GM21360 (cell line): ENCODE results near the gene CDK6.

Experiments used
- ATAC-seq: cut with Tn5 transposase; IDR thresholded peaks from one replicate; pipeline ENCODE4 v1.9.1; 2021; ENCODE audit warnings: mild to moderate bottlenecking, moderate library complexity; ENCODE audit not compliant: unreplicated experiment

CDK6 gene

GRCh38 chr7:92714767-92715166 is 121.6 kb downstream of the CDK6 start:
- no peak for ATAC-seq

GRCh38 chr7:92714280-92714679 is 122.1 kb downstream of the CDK6 start:
- no peak for ATAC-seq

DNA sequence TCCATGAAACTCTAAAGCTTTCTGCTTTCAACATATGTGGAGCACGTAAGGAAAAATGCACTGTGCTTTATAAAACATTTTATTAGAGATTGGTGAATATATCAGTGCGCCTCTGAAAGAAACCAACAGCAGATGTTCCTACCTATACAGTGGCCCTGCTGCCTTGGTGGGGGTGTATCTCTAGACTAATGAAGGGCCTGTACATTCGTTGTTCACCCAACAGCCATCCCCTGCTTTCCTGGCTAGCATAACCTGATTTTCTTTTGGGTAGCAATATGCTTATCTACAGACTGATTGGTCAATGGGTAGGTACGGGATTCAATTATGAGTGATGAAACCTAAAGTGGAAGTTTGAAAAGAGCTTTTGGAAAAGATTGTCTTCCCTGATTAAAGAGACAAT is 126.5 kb downstream of the CDK6 start:
- ATAC-seq, result no peak

- ATAC-seq, result no peak
Observed at GRCh38 chr7:92709150-92709549, 127.2 kb downstream of the CDK6 start.

GRCh38 chr7:92708111-92709042 is 128.0 kb downstream of the CDK6 start:
- ATAC-seq, result no peak

- no peak for ATAC-seq
Observed at GRCh38 chr7:92707435-92707834, 128.9 kb downstream of the CDK6 start.

DNA sequence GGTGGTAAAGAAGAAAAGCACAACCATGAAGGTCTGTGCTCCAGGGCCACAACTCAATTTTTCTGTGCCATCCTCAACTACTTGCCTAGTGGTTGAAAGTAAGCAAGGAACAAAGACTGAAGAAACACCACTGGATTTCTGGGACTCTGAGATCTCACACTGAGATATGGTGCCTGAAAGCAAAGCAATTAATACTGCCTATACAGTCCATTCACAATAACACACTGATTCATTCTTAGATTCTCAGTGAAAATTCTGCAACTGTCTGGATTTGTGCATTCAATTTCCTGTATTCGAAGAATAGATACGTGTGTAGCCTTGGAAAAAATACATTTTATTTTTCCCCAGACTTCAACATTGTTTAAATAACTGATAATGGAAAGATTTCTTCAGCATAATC is 129.8 kb downstream of the CDK6 start:
- no peak for ATAC-seq

GRCh38 chr7:92705831-92706230 is 130.5 kb downstream of the CDK6 start:
- ATAC-seq, result no peak

- no peak for ATAC-seq
Observed at GRCh38 chr7:92704858-92705257, 131.5 kb downstream of the CDK6 start.

DNA sequence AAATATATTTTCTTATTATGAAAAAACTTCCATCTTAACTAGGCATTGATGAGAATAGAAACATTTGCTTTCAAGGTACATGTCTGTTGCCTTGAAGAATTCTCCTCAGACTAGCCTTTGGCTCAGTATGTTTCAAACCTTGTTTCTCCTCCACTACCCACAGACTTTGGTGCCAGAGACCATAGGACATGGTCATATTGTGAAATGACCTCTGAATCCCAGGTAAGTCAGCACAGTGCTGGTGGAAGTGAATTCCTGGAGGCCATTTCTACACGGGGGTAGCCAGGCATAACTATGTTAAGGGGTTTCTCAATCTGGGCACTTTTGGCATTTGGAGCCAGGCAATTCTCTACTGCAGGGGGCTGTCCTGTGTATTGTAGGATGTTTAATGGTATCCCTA is 133.8 kb downstream of the CDK6 start:
- no peak for ATAC-seq

- ATAC-seq, result no peak
Observed at GRCh38 chr7:92699966-92700514, 136.3 kb downstream of the CDK6 start.

- ATAC-seq, result no peak
Observed at GRCh38 chr7:92699560-92699959, 136.8 kb downstream of the CDK6 start.

- no peak for ATAC-seq
Observed at GRCh38 chr7:92698237-92698841, 138.0 kb downstream of the CDK6 start.

DNA sequence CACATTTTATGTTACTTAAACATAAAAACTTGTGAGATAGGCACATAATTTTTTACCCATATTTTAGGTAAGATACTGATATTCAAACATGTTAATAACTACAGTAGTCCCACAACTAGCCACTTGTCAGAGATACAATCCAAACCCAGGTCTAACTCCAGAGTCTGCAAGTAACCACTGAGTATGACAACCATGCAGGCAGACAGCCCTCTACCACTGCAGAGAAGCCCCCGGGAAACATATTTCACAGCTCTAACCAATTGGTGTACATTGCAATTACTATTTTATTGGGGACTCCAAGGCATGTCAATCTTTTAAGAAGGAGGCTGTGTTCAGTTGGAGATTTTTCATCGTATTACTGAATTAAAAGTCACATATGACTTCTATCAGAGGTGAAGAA is 139.0 kb downstream of the CDK6 start:
- ATAC-seq, result no peak

GRCh38 chr7:92697012-92697411 is 139.4 kb downstream of the CDK6 start:
- no peak for ATAC-seq

DNA sequence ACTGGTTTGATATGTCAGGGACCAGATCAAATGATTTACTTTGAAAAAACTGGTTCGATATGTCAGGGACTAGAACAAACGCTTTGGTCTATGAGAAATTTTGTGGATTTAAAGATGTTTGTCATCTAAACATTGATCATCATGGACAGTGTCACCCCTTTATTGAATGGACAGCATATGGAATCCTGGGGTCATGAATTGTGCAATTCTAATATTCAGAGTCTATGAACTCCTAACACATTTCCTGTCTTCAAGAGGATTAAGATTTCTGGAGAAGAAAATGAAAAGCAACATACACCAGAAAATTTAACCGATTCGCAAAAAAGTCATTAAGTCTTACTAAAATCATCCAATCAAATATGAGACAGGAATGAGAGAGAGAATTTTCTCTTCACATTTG is 139.8 kb downstream of the CDK6 start:
- no peak for ATAC-seq

DNA sequence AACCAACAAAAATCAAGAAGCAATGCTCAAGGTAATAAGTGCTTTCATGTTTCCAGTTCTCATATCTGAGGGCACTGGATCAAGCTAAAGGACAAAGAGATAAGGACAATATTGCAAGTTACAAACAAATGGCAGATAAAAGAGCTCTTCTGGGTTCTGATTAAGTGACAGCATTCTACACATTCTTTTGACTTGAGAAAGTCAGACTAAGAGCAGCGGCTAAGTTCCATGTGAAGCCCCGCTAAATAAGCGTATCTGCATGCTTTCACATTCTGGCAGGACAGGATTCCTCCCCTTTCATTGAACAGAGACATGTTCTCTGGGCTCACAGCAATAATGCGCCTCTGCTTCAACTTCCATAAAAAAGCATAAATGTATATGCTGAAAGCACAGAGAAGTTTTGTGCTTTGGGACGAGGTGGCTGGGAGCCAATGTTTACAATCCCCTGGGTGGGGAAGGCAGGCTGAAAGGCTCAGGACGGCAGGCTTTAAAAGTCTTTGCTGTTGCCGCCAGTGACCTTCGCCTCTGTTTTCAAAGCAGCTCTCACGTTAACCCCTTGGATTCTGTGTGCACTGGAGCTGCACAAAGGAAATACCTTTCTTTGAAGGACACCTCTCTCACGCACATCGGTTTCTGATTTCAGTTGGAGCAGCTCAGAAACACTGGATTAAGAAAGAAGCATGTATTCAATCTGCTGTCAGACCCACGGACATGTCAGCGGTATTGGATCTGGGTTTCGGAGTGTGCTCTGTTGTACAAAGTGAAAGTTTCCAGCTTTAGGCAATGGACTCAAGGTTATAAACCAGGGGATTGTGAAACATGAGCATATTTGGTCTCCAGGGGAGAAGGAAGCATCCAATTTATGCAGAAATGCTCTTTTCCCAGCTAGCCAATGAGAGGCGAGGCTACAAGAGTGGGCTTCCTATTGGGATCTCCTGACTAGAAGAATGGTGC is 140.8 kb downstream of the CDK6 start:
- ATAC-seq, result no peak

DNA sequence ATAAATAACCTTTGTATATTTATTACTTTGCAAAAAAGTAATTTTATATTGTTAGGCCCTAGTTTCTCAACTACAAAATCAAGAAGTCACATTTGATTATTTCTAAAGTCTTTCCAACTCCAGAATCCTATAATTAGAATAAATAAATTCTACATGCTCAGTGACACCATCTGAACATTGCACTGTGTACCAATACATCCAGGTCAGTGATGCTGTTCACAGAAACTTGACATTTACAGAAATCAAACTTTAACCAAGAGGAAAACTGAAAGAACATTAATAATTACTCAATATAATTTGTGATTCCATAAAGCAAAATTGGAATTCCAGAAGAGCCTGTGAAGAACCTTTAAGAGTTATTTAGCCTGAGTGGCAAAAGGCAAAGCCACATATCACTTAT is 142.2 kb downstream of the CDK6 start:
- no peak for ATAC-seq

- ATAC-seq, result no peak
Observed at GRCh38 chr7:92693519-92693918, 142.9 kb downstream of the CDK6 start.

DNA sequence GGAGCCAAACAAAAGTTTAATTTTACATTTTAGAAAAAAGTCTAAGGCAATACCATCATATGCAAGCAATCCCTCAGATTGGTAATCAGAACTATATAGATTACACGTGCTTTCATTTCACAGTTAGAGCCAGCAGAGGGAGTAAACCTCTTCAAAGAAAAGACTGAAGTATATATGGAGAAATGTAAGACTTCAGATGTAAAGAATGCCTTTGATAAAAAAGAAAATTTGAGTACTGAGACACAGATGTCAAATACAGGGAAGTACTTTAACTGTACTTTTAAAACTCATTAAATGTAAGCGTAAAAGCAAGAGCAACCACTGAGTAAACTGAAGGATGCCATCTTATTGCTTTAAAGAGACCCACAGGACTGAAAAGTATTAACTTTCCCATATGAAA is 144.8 kb downstream of the CDK6 start:
- peak; percentile 90 for ATAC-seq
